Measurements from ENCODE around the gene ZNF618. TPM values are rescaled to one million over a fixed set of nuclear protein-coding genes. Genes with fewer than 3 reads are reported as not detected.

The ZNF618 gene
- total RNA-seq, 5 donors from 2014 or later (not counting 1 experiment from before 2014, with no cell fraction given): 0.73 to 3.0 (median 1.4) TPM

DNA sequence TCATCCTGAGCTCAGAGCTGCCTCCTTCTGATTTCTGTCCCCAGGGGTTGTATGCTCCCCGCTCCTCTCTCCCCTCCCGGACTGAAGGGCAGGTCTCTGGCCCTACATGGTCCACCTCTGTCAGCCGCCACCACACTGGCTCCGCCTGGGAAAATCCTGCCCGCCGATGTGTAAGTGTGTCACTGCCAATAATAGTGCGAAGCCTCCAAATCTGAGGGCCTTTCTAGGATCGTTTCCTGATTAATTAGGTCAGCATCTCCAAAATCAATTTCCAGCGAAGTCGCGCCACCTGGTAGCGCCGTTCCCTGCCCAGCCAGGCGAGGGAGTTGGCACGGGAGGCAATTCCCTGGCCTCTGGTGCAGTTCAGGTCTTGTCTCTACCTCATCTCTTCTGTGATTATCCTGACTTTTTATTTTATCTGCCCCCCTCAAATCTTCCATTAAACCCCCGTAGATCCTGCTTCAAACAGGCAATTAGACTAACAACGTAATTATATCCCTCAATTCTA lies 73.5 kb downstream of the ZNF618 start:
- 94% methylated on average over 9 of the region's 17 CpGs for WGBS (ENCODE audit: insufficient coverage)
- H3K4me3 ChIP-seq (ENCODE audit: control insufficient read depth in 1 of 2, extremely low read depth in 1 of 2, low read length in 1 of 2): no peak overlapping the region
- peaks cover 0 to 15% of the 10 kb centered on the region in 2 experiments for H3K27me3 ChIP-seq (replicated peaks in 1 of 2; ENCODE audit: control insufficient read depth in 2 of 2, extremely low read depth in 1 of 2, insufficient read depth in 2 of 2, low read length in 1 of 2)
- H3K27ac ChIP-seq (ENCODE audit: low read length): no peak overlapping the region
- H3K36me3 ChIP-seq (ENCODE audit: control insufficient read depth in 2 of 2, extremely low read depth in 1 of 2, insufficient read depth in 1 of 2, low read length in 1 of 2): no peaks in the 10 kb centered on the region
- Mint-ChIP-seq H3K36me3 (no peaks in the 10 kb centered on the region), H3K4me3 (no peak overlapping the region), H3K27ac (no peak overlapping the region), H3K27me3 (peaks cover 0 to 8% of the 10 kb centered on the region in 2 donors), H3K4me1 (no peaks in the 10 kb centered on the region), H3K9me3 (no peaks in the 10 kb centered on the region)
- H3K4me1 ChIP-seq (ENCODE audit: control insufficient read depth in 1 of 2, extremely low read depth in 1 of 2, insufficient read depth in 2 of 2, low read length in 2 of 2): no peaks in the 10 kb centered on the region
- ChIA-PET POLR2A (no interaction called here), CTCF (no interaction called here)
- ATAC-seq (replicated peaks in 1 of 4) (no peak), DNase-seq (no peak)
- no peaks in the 10 kb centered on the region for H3K9me3 ChIP-seq

GRCh38 chr9:113950195-113951031 lies 74.3 kb downstream of the ZNF618 start:
- H3K27me3 ChIP-seq (replicated peaks in 1 of 2; ENCODE audit: control insufficient read depth in 2 of 2, extremely low read depth in 1 of 2, insufficient read depth in 2 of 2, low read length in 1 of 2): peaks cover 0 to 15% of the 10 kb centered on the region in 2 experiments
- WGBS (ENCODE audit: insufficient coverage): 77% methylated on average over 11 of the region's 13 CpGs
- Mint-ChIP-seq H3K9me3 (no peaks in the 10 kb centered on the region), H3K36me3 (no peaks in the 10 kb centered on the region), H3K4me1 (no peaks in the 10 kb centered on the region), H3K27ac (no peak overlapping the region), H3K27me3 (peaks cover 0 to 10% of the 10 kb centered on the region in 2 donors), H3K4me3 (no peak overlapping the region)
- H3K9me3 ChIP-seq: no peaks in the 10 kb centered on the region
- no peaks in the 10 kb centered on the region for H3K36me3 ChIP-seq (ENCODE audit: control insufficient read depth in 2 of 2, extremely low read depth in 1 of 2, insufficient read depth in 1 of 2, low read length in 1 of 2)
- ATAC-seq (replicated peaks in 1 of 4) (peak in 1 of 4 experiments; percentile 19), DNase-seq (no peak)
- POLR2A ChIA-PET: interaction anchor here in 1 of 2 donors (0.7 kb wide), 1 partner anchor 175 kb away, joined by 4 read pairs; no protein-coding TSS in a partner anchor
- CTCF ChIA-PET: no interaction called here
- H3K27ac ChIP-seq (ENCODE audit: low read length): no peak overlapping the region
- H3K4me1 ChIP-seq (ENCODE audit: control insufficient read depth in 1 of 2, extremely low read depth in 1 of 2, insufficient read depth in 2 of 2, low read length in 2 of 2): no peaks in the 10 kb centered on the region
- no peak overlapping the region for H3K4me3 ChIP-seq (ENCODE audit: control insufficient read depth in 1 of 2, extremely low read depth in 1 of 2, low read length in 1 of 2)

DNA sequence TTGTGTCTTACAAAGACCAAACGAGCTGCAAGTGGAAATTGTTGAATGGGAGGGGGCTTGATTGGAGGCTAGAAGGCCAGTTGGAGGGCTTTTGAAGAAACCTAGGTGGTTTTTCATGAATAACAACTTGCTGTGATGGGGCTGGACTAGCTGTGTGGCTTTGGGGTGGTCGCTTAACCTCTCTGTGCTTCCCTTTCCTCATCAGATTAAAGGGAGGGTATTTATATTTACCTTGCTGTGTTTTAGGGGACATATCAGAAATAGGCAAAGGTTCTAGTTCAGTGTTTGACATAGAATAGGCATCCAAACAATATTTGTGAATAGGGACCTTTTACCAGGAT lies 74.9 kb downstream of the ZNF618 start:
- Mint-ChIP-seq H3K27me3 (peaks cover 0 to 10% of the 10 kb centered on the region in 2 donors), H3K27ac (no peak overlapping the region), H3K9me3 (no peaks in the 10 kb centered on the region), H3K4me1 (no peaks in the 10 kb centered on the region), H3K4me3 (no peak overlapping the region), H3K36me3 (no peaks in the 10 kb centered on the region)
- Histone ChIP-seq H3K4me3 (ENCODE audit: control insufficient read depth in 1 of 2, extremely low read depth in 1 of 2, low read length in 1 of 2) (no peak overlapping the region), H3K4me1 (ENCODE audit: control insufficient read depth in 1 of 2, extremely low read depth in 1 of 2, insufficient read depth in 2 of 2, low read length in 2 of 2) (no peaks in the 10 kb centered on the region), H3K36me3 (ENCODE audit: control insufficient read depth in 2 of 2, extremely low read depth in 1 of 2, insufficient read depth in 1 of 2, low read length in 1 of 2) (no peaks in the 10 kb centered on the region), H3K27ac (ENCODE audit: low read length) (no peak overlapping the region), H3K27me3 (replicated peaks in 1 of 2; ENCODE audit: control insufficient read depth in 2 of 2, extremely low read depth in 1 of 2, insufficient read depth in 2 of 2, low read length in 1 of 2) (peaks cover 0 to 13% of the 10 kb centered on the region in 2 experiments), H3K9me3 (no peaks in the 10 kb centered on the region)
- WGBS (ENCODE audit: insufficient coverage): 33% methylated on average over 1 of the region's 2 CpGs
- no peak for DNase-seq
- no peak for ATAC-seq (replicated peaks in 1 of 4)
- POLR2A ChIA-PET: interaction anchor here in 1 of 2 donors (0.7 kb wide), 1 partner anchor 175 kb away, joined by 4 read pairs; no protein-coding TSS in a partner anchor
- CTCF ChIA-PET: no interaction called here

DNA sequence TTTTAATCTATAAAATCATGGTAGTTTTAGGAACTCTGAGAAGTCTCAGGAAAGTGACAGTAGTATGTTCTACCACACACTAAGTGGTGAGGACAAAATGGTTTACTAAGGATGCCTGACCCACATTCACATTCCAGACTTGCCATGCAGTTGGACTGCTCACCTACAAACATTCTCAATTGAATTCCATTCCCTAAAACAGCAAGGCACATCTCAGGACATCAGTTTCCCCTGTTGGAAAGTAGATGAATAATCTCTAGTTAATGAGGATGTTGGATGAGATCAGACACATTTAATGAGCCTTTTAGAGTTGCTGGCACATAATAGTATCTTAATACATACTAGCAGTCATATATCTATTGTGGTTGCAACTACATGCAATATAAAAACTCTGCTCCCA lies 76.6 kb downstream of the ZNF618 start:
- ATAC-seq (replicated peaks in 1 of 4) (no peak), DNase-seq (no peak)
- Histone ChIP-seq H3K9me3 (no peaks in the 10 kb centered on the region), H3K36me3 (ENCODE audit: control insufficient read depth in 2 of 2, extremely low read depth in 1 of 2, insufficient read depth in 1 of 2, low read length in 1 of 2) (no peaks in the 10 kb centered on the region), H3K27me3 (replicated peaks in 1 of 2; ENCODE audit: control insufficient read depth in 2 of 2, extremely low read depth in 1 of 2, insufficient read depth in 2 of 2, low read length in 1 of 2) (peaks cover 0 to 11% of the 10 kb centered on the region in 2 experiments), H3K4me3 (ENCODE audit: control insufficient read depth in 1 of 2, extremely low read depth in 1 of 2, low read length in 1 of 2) (no peak overlapping the region), H3K27ac (ENCODE audit: low read length) (no peak overlapping the region), H3K4me1 (ENCODE audit: control insufficient read depth in 1 of 2, extremely low read depth in 1 of 2, insufficient read depth in 2 of 2, low read length in 2 of 2) (no peaks in the 10 kb centered on the region)
- Mint-ChIP-seq H3K27ac (no peak overlapping the region), H3K9me3 (no peaks in the 10 kb centered on the region), H3K27me3 (peaks cover 0 to 8% of the 10 kb centered on the region in 2 donors), H3K4me1 (no peaks in the 10 kb centered on the region), H3K36me3 (no peaks in the 10 kb centered on the region), H3K4me3 (no peak overlapping the region)
- ChIA-PET CTCF (no interaction called here), POLR2A (no interaction called here)

- no peak overlapping the region for H3K4me3 Mint-ChIP-seq
- no peak overlapping the region for H3K27ac ChIP-seq (ENCODE audit: low read length)
- ATAC-seq (replicated peaks in 1 of 4) (no peak), DNase-seq (no peak)
- POLR2A ChIA-PET: no interaction called here
- peaks cover 0 to 8% of the 10 kb centered on the region in 2 donors for H3K27me3 Mint-ChIP-seq
- peaks cover 0 to 11% of the 10 kb centered on the region in 2 experiments for H3K27me3 ChIP-seq (replicated peaks in 1 of 2; ENCODE audit: control insufficient read depth in 2 of 2, extremely low read depth in 1 of 2, insufficient read depth in 2 of 2, low read length in 1 of 2)
- H3K9me3 Mint-ChIP-seq: no peaks in the 10 kb centered on the region
- no peaks in the 10 kb centered on the region for H3K4me1 Mint-ChIP-seq
- no peaks in the 10 kb centered on the region for H3K4me1 ChIP-seq (ENCODE audit: control insufficient read depth in 1 of 2, extremely low read depth in 1 of 2, insufficient read depth in 2 of 2, low read length in 2 of 2)
- H3K27ac Mint-ChIP-seq: no peak overlapping the region
- no peaks in the 10 kb centered on the region for H3K9me3 ChIP-seq
- no CpG with 5 or more reads among the region's 2 CpGs for WGBS (ENCODE audit: insufficient coverage)
- CTCF ChIA-PET: no interaction called here
- H3K36me3 ChIP-seq (ENCODE audit: control insufficient read depth in 2 of 2, extremely low read depth in 1 of 2, insufficient read depth in 1 of 2, low read length in 1 of 2): no peaks in the 10 kb centered on the region
- no peak overlapping the region for H3K4me3 ChIP-seq (ENCODE audit: control insufficient read depth in 1 of 2, extremely low read depth in 1 of 2, low read length in 1 of 2)
- H3K36me3 Mint-ChIP-seq: no peaks in the 10 kb centered on the region
Measured at GRCh38 chr9:113953531-113953930, 77.4 kb downstream of the ZNF618 start.

- H3K36me3 Mint-ChIP-seq: no peaks in the 10 kb centered on the region
- no peak overlapping the region for H3K27ac Mint-ChIP-seq
- Histone ChIP-seq H3K27ac (ENCODE audit: low read length) (no peak overlapping the region), H3K4me1 (ENCODE audit: control insufficient read depth in 1 of 2, extremely low read depth in 1 of 2, insufficient read depth in 2 of 2, low read length in 2 of 2) (no peaks in the 10 kb centered on the region), H3K4me3 (ENCODE audit: control insufficient read depth in 1 of 2, extremely low read depth in 1 of 2, low read length in 1 of 2) (no peak overlapping the region), H3K36me3 (ENCODE audit: control insufficient read depth in 2 of 2, extremely low read depth in 1 of 2, insufficient read depth in 1 of 2, low read length in 1 of 2) (no peaks in the 10 kb centered on the region), H3K27me3 (replicated peaks in 1 of 2; ENCODE audit: control insufficient read depth in 2 of 2, extremely low read depth in 1 of 2, insufficient read depth in 2 of 2, low read length in 1 of 2) (peaks cover 0 to 8% of the 10 kb centered on the region in 2 experiments), H3K9me3 (no peaks in the 10 kb centered on the region)
- H3K4me1 Mint-ChIP-seq: no peaks in the 10 kb centered on the region
- H3K9me3 Mint-ChIP-seq: no peaks in the 10 kb centered on the region
- ChIA-PET CTCF (no interaction called here), POLR2A (no interaction called here)
- no peak for ATAC-seq (replicated peaks in 1 of 4)
- no peak for DNase-seq
- H3K27me3 Mint-ChIP-seq: peaks cover 0 to 8% of the 10 kb centered on the region in 2 donors
- no peak overlapping the region for H3K4me3 Mint-ChIP-seq
Measured at GRCh38 chr9:113954591-113954990, 78.5 kb downstream of the ZNF618 start.

Data from T-cell (primary cell).